ENCODE results near the gene KAT7.
"Not testable (repeated sequence)": the region's sequence is repeated elsewhere in the genome, so short reads cannot be mapped to it uniquely, and the experiment has no call there.

Gene KAT7

DNA sequence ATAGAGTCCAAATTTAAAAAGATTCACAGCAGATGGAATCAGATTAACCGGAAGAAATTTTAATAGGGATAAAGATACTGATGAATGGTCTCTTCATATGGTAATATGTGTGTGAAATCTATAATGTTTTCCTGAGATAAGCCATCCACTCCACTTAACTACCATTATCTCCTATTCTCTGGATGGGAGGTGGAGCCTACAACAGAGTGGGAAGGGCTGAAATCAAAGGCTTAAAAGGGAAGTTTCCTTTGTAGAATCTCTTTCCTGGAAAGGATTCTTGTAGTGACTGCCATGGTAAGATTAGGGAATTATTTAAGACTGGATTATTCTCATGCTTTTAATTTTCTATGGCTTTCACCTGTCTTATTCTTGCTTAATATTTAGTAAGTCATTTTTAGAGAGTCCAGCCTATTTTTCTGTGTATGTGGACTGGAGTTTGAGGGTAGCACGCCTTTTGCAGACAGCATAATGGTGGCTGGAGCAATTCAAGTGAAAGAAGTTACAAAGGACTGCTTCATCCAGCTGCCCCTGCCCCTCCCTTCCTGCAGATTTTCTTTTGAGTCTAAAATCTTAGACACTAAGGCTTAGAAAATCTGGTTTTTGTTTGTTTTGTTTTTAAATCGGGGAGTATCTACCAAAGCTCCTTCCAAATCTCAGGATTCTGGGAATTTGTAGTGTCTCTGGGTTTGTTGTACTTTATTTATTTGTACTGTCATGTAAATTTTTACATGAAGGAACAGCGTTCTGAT, 26.5 kb downstream of the KAT7 start:
- DNase-seq, result no peak

DNA sequence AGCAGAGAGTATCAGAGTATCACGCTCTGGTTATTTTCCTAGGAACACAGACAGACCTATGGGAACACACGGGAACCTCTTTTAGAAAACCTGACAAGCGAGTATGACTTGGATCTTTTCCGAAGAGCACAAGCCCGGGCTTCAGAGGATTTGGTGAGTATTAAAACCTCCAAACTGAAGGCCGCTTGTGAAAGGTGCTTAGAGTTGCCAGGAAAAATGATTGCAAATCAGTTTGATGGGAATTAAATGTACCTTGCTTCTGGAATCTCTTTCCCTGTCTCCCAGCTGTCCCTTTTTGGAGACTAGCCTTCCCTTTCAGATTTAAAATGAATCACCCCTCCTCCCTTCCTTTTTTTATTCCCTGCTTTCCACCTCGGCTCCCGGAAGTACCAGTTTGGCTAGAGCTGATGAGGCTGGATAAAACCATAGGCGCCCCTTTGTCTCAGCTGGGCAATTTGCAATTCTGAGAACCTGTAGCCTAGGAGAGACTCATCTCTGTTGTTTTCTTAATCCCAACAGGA, 27.3 kb downstream of the KAT7 start:
- no peak for DNase-seq

GRCh38 chr17:49817993-49818392, 29.5 kb downstream of the KAT7 start:
- peak; percentile 51 for DNase-seq

DNA sequence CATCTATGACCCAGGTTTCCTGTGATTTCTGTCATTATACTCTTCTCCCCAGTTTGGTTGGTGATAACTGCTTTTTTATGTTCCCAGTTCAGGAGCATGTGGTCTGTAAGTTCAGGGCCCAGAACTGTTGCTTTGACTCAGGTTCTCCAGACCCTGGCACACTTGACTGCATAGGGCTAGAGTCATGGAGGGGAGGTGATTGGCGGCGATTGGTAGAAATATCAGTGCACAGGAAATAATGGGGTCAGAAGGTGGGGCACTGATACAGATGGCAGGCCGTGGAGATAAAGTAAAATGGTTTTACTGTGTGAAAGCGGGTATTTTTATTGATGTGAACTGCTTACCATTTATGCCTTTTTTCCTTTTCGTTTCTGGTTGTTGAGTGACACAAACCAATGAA, 30.7 kb downstream of the KAT7 start:
- DNase-seq, result no peak

DNA sequence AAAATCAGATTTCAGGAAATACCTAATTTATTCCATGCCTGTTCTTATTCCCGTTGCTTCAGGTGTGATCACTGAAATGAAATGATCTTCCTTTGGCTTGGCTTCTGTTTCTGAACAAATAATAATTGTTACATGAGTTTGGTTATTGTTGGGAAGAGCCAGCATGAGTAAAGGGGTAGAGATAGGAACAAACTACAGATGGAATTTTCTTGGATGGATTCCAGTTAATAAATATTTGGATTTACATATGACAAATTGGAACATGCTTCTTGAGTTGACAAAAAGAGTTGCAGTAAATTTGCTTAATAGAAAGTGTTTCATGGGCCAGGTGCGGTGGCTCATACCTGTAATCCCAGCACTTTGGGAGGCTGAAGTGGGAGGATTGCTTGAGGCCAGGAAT, 31.2 kb downstream of the KAT7 start:
- DNase-seq, result no peak

DNA sequence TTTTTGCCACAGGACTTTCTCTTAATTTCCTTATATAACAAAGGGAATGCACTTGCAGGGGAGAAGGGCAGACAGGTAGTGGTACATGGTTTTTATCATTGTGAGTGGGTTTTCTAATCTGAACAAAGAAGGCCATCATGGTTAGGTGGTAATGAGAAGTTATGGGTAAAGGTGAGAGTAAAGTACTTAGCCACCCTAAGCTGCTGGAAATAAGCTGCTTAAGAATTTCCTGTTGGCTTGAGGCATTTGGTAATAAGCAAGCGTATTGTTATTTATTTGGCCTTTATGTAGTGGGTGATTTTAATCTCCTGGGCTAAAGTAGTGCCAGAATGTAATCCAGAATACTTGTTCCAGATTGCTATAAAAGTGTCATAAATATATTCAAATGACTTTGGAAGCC, 32.3 kb downstream of the KAT7 start:
- DNase-seq, result no peak

GRCh38 chr17:49821466-49821865, 33.0 kb downstream of the KAT7 start:
- no peak for DNase-seq

- no peak for DNase-seq
These were observed 33.4 kb downstream of the KAT7 start for GRCh38 chr17:49821916-49822315.

DNA sequence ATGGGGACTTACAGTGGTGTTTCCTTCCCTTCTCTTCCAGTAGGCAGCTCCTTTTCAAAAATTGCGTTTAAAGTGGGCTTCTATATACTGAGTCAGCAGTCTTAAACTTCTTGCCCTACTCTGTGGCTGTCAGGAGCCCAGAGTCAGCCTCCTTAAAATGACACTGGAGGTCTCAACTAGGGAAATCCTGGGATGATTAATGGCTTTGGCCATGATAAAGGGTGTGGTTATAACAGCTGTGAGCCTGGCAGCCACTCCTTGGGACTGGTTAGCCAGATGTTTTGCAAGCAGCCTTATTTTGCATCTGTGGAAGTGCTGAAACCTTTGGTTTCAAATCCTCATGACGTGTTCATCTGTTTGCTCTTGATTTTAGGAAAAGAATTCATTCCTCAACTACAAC, 34.3 kb downstream of the KAT7 start:
- DNase-seq, result no peak

- no peak for DNase-seq
These were observed 35.1 kb downstream of the KAT7 start for GRCh38 chr17:49823614-49824013.

DNA sequence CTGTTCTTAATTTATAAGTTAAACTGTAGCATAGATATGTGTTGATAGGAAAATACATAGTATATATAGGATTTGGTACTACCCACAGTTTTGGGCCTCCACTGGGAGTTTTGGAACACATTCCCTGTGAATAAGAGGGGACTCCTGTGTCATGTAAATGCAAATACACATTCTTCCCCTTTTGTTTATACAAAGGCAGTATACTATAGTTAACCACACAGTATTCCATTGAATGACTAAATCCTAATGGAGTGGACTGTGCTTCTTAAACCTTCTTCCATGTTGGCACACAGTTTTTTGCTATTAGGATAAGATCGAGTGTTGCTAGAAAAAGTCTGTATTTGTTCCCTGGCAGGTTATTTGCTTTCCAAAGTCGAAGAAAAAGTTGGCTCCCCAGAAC, 37.2 kb downstream of the KAT7 start:
- DNase-seq, result no peak

- DNase-seq, result not testable (repeated sequence)
These were observed 39.8 kb downstream of the KAT7 start for GRCh38 chr17:49828325-49828724.

DNA sequence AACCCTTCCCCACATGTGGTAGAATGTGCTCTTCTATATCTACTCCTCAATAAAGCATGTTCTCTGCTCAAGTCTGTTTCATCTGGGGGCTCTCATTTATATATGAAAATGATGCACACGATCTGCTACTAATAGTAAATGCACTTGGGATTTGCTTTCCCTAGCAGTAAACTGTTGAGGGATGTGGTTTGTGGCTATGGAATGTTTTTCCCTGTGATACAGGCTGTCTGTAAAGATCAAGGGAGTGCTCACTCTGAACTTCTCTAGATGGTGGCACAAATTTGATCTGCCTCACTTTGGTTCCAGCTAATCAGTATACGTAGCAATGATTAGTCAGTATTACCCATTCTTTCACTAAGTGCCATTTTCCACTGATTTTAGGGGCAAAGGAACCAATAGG, 40.5 kb downstream of the KAT7 start:
- no peak for DNase-seq

- DNase-seq, result no peak
These were observed 42.1 kb downstream of the KAT7 start for GRCh38 chr17:49830605-49831004.

- DNase-seq, result no peak
These were observed 44.5 kb downstream of the KAT7 start for GRCh38 chr17:49832840-49833599.

GRCh38 chr17:49834118-49834743, 45.8 kb downstream of the KAT7 start:
- no peak for DNase-seq

GRCh38 chr17:49835472-49835871, 47.0 kb downstream of the KAT7 start:
- no peak for DNase-seq

GRCh38 chr17:49836111-49837030, 47.9 kb downstream of the KAT7 start:
- no peak for DNase-seq

DNA sequence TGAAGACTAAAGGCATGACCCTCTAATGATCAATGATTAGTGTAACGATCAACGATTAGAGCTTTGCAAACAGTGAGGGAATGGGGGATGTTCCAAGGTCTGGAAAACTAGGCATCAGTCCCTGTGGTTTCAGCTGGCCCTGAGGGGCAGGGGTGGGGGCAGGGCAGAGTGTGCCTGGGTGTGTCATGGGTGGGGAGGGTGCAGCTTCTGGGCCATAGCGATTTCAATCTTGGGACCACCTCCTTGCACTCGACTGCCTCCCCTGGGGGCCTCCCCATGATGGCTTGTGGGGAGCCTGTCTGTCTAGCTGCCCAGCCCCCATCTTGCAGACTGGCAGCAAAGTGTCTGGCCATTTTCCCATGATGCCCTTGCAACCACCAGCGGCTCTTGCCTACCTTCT, 51.0 kb downstream of the KAT7 start:
- no peak for DNase-seq

DNA sequence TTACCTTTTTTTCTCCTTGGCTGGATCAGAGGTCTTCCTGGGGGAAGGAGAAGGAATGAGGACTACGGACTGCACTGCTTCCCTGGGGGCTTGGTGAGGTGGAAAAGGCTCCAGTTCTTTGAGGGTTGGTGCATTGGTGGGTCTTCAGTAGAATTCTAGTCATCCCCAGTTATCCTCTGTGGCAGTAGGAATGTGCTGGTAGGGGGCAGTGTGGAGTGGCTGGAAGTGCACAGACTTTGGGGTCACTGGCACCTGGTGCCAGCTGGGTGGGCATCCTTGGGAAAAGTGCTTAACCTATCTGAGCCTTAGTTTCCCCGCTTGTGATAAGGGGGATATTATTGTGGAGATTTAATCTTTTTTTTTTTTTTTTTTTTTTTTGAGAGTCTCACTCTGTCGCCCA, 53.1 kb downstream of the KAT7 start:
- no peak for DNase-seq

GRCh38 chr17:49842371-49842770, 53.9 kb downstream of the KAT7 start:
- no peak for DNase-seq

DNA sequence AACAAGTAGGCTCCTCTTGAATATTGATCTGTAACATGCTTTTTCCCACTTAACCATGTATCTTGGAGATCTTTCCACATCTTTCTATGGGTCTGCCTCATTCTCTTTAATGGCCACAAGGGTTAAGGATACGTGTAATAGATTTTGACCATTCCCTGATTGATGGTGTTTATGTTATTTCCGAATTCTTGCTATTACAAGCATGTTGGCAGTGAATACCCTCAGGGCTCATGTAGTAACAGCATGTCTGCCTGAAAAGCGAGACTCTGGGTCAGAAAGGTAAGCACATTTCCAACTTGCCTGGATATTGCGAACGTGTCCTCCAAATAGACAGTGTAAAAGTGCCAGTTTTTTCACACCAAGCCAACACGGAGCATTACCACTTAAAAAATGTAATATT, 54.4 kb downstream of the KAT7 start:
- no peak for DNase-seq
